Smooth muscle cell (in vitro differentiated cells): ENCODE measurements around the gene BHLHE40. TPM values are rescaled to one million over a fixed set of nuclear protein-coding genes. Genes with fewer than 3 reads are reported as not detected.
A peak's percentile ranks its signal among the peaks of the same experiment; 100 is the strongest.

Experiments
- DNase-seq: peaks from one replicate; lab custom pipeline; 2025; ENCODE audit not compliant: unreplicated experiment; lab: John Stamatoyannopoulos, UW
- H2AFZ ChIP-seq: fragments of 200-600 bp; sonication (generic); 2 replicates; pipeline ENCODE4 v1.6.0; 2016; ENCODE audit warnings: antibody characterized with exemption, low read depth, mild to moderate bottlenecking
- H3F3A ChIP-seq: fragments of 200-600 bp; sonication (generic); 2 replicates; pipeline ENCODE4 v1.6.0; 2017; ENCODE audit warnings: antibody characterized with exemption, low read depth
- H3K27ac ChIP-seq: fragments of 200-600 bp; sonication (generic); 2 replicates; pipeline ENCODE4 v1.5.1; 2016; ENCODE audit warnings: low read depth, mild to moderate bottlenecking
- H3K27me3 ChIP-seq: fragments of 200-600 bp; sonication (generic); 2 replicates; pipeline ENCODE4 v1.6.1; 2016; ENCODE audit warnings: low read depth, mild to moderate bottlenecking
- H3K36me3 ChIP-seq: fragments of 200-600 bp; sonication (generic); 2 replicates; pipeline ENCODE4 v1.5.1; 2016; ENCODE audit warnings: low read depth
- H3K4me1 ChIP-seq: fragments of 200-600 bp; sonication (generic); 2 replicates; pipeline ENCODE4 v1.5.1; 2016; ENCODE audit warnings: low read depth
- H3K4me2 ChIP-seq: fragments of 200-600 bp; sonication (generic); 2 replicates; pipeline ENCODE4 v1.6.0; 2016; ENCODE audit warnings: mild to moderate bottlenecking
- H3K4me3 ChIP-seq: fragments of 200-600 bp; sonication (generic); 2 replicates; pipeline ENCODE4 v1.5.1; 2016; ENCODE audit warnings: mild to moderate bottlenecking
- H3K79me2 ChIP-seq: fragments of 200-600 bp; sonication (generic); 2 replicates; pipeline ENCODE4 v1.6.0; 2016; ENCODE audit warnings: low read depth, mild to moderate bottlenecking
- H3K9ac ChIP-seq: fragments of 200-600 bp; sonication (generic); 2 replicates; pipeline ENCODE4 v1.6.0; 2016; ENCODE audit warnings: low read depth
- H3K9me3 ChIP-seq: fragments of 200-600 bp; sonication (generic); replicated peaks from 2 replicates; pipeline ENCODE4 v1.5.1; 2016; ENCODE audit warnings: low read depth
- H4K20me1 ChIP-seq: fragments of 200-600 bp; sonication (generic); 2 replicates; pipeline ENCODE4 v1.6.0; 2016; ENCODE audit warnings: low read depth
- CTCF ChIP-seq: fragments of 200-600 bp; sonication (generic); IDR thresholded peaks from 2 replicates; pipeline ENCODE4 v1.5.1; 2017; ENCODE audit warnings: borderline replicate concordance, mild to moderate bottlenecking, antibody characterized with exemption; ENCODE audit not compliant: insufficient read depth, poor library complexity, severe bottlenecking
- WGBS: methylation state at CpG from one replicate; pipeline ENCODE4 v1.1.7; 2016; ENCODE audit warnings: low lambda C conversion rate; 5-methylcytosine and 5-hydroxymethylcytosine counted together
- polyA plus RNA-seq: library from polyadenylated mRNA; unstranded; fragments of >200 nt; fragmentation: Nextera tagmentation; extraction: Ambion mirVana; gene quantifications from 2 replicates; pipeline ENCODE4 v1.2.1, GENCODE V29; 2016
- total RNA-seq: library from RNA; depleted of rRNA; stranded (reverse); fragments of >200 nt; gene quantifications from 2 replicates; pipeline ENCODE4 v1.2.3, GENCODE V29; 2014

Gene BHLHE40
- total and polyA plus RNA-seq, 2 experiments from 2014 or later = 195 to 209 TPM

- Histone ChIP-seq H3K27me3 (no peaks in the 10 kb centered on the region), H2AFZ (no peak overlapping the region), H3K9ac (peak overlapping the region; percentile 95), H3K36me3 (peaks cover 3% of the 10 kb centered on the region), H3K4me3 (peak overlapping the region; percentile 60), H3F3A (peaks cover 33% of the 10 kb centered on the region), H4K20me1 (peaks cover 26% of the 10 kb centered on the region), H3K9me3 (no peaks in the 10 kb centered on the region), H3K4me1 (peaks cover 13% of the 10 kb centered on the region), H3K79me2 (peaks cover 29% of the 10 kb centered on the region), H3K4me2 (peak overlapping the region; percentile 88), H3K27ac (peak overlapping the region; percentile 99)
- 13% methylated on average over 35 of the region's 35 CpGs for WGBS
- DNase-seq = peak; percentile 42
- no peak for TF ChIP-seq CTCF
Measured at GRCh38 chr3:4977001-4977852, 2.0 kb upstream of the BHLHE40 start.

- H3K27me3 ChIP-seq = no peaks in the 10 kb centered on the region
- TF ChIP-seq CTCF = no peak
- H3K4me2 ChIP-seq = peak overlapping the region; percentile 88
- H3K4me3 ChIP-seq = peak overlapping the region; percentile 60
- H2AFZ ChIP-seq = no peak overlapping the region
- H3K4me1 ChIP-seq = peaks cover 13% of the 10 kb centered on the region
- no peaks in the 10 kb centered on the region for H3K9me3 ChIP-seq
- DNase-seq = no peak
- H4K20me1 ChIP-seq = peaks cover 32% of the 10 kb centered on the region
- peak overlapping the region; percentile 95 for H3K9ac ChIP-seq
- peaks cover 35% of the 10 kb centered on the region for H3K79me2 ChIP-seq
- H3K27ac ChIP-seq = peak overlapping the region; percentile 99
- peaks cover 39% of the 10 kb centered on the region for H3F3A ChIP-seq
- peaks cover 3% of the 10 kb centered on the region for H3K36me3 ChIP-seq
- WGBS = 0% methylated on average over 13 of the region's 13 CpGs
Measured at GRCh38 chr3:4977853-4978203, 1.4 kb upstream of the BHLHE40 start.

DNA sequence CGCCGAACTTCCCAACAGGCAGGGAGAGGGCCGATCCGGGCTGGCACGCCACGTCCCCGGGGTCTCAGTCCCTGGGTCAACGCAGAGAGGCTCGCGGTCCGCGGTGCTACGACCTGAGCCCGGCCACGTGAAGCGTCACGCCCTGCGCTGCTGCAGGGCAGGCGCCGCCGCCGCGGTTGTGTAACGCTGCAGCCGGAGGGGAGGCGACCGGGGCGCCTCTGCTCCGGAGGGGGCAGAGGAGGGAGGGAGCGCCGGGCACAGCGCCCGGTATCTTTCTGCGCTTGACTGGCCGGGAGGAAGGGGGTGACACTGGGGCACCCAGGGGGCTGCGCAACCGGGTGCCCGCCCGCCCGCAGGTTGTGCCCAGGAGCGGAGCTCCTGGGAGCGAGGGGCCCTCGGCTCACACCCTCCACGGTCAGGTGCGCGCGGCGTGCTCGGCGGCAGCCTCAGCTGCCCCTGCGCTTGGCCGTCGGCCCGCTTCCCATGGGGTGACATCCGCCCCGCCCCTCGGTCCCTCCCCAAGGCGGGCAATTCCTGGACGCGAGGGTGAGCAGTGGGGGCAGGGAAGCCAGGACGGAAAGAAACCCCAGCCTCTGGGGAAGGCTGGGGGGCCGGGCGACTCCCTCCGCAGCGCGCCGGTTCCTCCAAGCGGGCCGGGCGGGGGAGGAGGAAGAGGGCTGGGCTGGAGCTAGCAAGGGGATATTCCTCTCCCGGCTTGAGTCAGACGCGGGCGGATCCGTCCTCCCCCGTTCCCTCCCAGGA is 852 bp upstream of the BHLHE40 start:
- Histone ChIP-seq H3K4me1 (peaks cover 13% of the 10 kb centered on the region), H3K36me3 (peaks cover 3% of the 10 kb centered on the region), H3F3A (peaks cover 44% of the 10 kb centered on the region), H2AFZ (no peak overlapping the region), H3K4me2 (peak overlapping the region; percentile 88), H4K20me1 (peaks cover 38% of the 10 kb centered on the region), H3K4me3 (peak overlapping the region; percentile 60), H3K9ac (peak overlapping the region; percentile 95), H3K79me2 (peaks cover 41% of the 10 kb centered on the region), H3K9me3 (no peaks in the 10 kb centered on the region), H3K27ac (peak overlapping the region; percentile 99), H3K27me3 (no peaks in the 10 kb centered on the region)
- DNase-seq = peak; percentile 99
- WGBS = under 1% methylated on average over 54 of the region's 76 CpGs
- TF ChIP-seq CTCF = peak; percentile 2
